HG02870 (cell line): ENCODE results near the gene FHOD3.
"Not testable (repeated sequence)": the region's sequence is repeated elsewhere in the genome, so short reads cannot be mapped to it uniquely, and the experiment has no call there.

Experiments used
- ATAC-seq: cut with Tn5 transposase; IDR thresholded peaks from one replicate; pipeline ENCODE4 v1.9.1; 2021; ENCODE audit warnings: mild to moderate bottlenecking, moderate library complexity; ENCODE audit not compliant: unreplicated experiment

FHOD3 gene

DNA sequence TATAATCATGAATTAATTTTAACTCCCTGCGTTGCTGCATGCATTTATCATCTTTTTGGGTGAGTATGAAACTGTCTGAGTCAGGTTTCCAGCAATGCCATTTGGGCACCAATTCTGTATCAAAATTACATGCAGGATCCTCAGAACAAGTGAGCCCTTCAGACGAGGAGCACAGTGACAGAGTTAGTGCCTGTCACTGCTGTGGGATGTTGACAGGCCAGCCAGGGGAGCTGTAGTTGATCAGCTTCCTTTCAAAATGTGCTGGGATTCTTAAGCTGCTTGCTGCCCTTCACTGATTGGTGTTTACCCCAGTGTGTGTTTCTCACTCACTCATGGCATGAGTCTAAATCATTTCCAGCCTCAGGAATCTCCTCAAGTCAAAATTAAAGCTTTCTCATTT, 422.1 kb downstream of the FHOD3 start:
- ATAC-seq = no peak

DNA sequence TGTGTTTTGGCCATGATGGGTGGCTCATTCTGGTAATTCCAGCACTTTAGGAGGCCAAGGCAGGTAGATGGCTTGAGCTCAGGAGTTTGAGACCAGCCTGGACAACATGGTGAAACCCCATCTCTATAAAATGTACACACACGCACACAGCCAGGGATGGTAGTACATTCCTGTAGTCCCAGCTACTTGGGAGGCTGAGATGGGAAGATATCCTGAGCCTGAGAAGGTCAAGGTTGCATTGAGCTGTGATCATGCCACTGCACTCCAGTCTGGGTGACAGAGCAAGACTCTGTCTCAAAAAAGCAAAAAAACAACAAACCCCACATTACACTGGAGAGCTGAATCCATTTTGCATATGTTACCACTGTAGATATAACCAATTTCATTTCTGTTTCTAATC, 423.8 kb downstream of the FHOD3 start:
- ATAC-seq = not testable (repeated sequence)

DNA sequence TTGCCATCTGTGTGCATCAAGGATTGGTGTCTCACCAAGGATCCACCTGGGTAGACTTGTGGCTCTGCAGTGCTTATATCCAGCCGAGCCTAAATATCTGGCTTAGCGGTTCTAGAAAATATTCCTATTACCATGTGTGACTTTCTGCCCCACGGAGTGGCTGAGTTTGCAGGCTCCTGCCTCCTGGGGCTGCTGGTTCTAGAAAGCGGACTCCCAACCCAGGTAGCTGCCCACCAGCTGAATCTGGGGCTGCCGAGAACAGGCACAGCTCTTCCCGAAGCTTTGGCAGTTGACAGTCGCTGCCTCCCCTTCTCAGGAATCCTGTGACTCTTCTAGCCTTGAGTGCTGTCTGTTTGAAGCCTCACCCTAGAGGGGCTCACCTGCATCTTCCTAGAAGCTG, 426.7 kb downstream of the FHOD3 start:
- no peak for ATAC-seq

DNA sequence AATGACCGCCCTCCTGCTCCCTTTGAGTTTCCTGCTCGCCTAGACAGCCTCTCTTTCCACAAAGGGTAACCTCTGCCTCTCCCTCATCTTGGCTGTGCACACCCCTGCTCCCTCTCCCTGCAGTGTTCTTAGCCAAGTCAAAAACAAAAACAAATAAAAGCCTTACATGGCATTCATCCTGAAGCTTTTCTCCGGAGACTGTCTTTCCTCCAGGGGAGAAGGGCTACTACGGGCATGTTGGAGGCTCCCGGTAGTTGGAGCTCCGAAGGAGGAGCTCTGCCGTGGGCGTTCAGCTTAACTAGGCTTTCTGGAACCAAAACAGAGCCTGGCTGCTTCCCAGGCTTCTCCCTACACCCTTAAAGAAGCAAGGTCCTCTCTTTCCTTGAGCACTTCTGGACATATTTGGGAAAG, 427.1 kb downstream of the FHOD3 start:
- no peak for ATAC-seq

DNA sequence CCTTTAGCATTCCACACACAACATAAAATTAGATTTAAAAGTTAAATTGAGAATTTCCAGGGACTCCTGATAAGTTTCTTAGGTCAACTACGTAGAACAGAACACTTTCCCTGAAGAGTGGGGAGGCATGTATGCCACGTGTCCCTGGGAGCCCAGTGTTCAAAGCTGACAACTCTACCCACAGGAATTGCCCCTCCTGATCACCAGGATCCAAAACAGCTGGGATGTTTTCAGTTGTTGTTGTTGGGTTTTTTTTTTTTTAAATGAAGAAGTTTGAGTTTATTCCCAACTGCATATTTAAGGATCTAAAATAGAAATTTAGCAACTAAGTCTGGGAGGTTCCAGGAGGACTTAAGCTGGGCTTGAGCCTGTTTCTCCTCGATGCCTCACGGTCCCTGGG, 430.8 kb downstream of the FHOD3 start:
- ATAC-seq = no peak

DNA sequence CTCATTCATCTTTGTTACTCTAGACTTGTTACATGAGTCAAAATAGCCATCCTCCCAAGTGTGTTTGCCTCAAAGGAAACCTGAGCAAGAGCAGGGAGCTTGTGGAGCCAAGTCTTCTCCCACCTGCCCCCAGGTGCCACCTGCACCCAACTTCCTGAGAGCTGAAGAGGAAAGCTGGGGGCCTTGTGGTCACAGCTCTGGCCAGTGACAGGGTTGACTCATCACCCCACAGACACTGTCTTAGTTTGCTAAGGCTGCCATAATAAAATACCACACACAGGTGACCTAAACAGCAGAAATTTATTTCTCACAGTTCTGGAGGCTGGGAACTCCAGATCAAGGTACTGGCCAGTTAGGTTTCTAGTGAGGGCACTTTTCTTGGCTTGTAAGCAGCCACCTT, 431.7 kb downstream of the FHOD3 start:
- ATAC-seq = no peak

DNA sequence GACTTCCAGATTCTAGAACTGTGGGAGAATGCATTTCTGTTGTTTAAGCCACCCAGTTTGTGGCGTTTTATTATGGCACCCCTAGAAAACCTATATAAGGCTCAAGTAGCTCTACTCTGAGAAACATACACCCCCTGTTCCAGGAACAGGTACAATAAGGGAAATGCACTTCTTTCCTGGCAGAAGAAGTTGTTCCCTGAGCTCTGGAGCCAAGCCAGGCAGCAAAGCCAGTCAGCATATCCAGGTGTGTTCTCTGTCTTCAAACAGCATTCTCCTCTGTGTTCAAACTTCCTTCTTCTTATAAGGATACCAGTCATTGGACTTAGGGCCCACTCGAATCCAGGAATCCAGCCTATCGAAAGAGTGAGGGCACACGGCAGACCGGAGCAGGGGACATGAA, 434.8 kb downstream of the FHOD3 start:
- no peak for ATAC-seq

DNA sequence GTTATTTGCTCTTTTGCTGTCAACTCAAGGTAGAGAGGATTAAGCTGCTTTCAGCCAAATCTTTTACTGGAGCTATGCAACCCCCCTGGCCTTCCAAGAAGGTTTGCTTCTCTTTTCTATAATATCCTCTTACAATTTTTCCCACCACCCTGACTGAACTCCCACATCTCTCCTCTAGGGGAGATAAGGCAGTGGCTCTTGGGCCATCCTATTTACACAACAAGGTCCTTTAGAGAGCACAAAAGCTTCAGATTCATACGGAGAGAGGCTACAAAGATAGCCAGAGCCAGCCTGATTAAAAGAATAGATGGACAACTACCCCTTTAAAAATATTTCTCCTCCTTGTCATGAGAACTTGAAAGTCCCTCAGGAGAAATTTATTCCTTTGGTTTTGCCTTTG, 435.6 kb downstream of the FHOD3 start:
- no peak for ATAC-seq

DNA sequence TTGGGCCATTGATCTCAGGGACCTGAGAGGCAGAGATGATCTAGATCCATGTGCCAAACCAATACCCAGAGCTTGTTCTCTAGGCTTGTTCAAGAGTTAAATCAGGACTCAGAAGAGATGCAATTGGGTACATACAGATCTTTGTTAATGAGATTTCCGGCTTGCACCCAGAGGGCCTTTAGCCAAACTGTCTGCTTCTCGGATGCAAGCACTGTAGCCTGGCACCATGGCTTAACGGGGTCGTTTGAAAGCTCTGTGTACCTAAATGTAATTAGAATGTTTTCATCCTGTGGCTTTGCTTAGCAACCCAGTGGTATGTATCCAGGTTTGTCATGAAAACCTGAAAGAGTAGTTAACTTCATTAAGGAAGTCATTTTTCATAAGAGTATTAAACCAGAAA, 437.1 kb downstream of the FHOD3 start:
- ATAC-seq = no peak

DNA sequence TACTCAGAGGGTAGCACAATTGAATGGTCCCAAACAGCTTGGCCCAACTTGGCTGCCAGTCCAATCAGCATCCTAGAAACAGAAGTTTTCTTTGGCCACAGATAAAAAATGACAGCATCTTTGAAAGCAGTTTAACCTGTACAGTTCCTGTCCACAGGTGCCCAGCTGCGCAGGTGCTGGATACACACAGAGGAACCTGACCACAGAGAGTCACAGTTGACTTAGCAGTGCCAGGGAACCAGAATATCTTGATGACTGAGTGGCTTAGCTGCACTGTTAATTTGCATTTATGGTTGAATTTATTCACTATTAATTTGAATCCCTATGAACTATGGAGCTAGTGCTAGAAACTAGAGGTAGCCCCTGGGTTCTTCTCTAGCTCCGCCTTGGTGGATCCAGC, 437.6 kb downstream of the FHOD3 start:
- no peak for ATAC-seq

DNA sequence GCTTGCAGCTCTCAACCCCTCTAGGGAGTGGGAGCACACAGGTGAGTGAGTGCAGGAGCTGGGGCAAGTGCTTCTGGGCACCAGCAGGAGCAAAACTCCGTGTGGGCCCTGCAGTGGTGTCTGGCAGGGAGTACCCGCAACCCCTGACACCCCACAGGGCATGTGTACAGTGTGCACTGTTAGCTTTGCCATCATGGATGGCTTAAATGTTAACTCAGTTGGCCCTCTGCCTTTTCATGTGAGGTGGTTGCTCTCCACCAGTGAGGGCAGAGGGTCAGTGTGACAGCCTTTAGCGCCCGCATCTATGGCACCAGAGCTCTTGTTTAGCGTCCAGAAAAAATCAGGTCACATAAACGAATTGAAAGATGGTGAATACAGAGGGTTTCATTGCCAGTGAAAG, 438.6 kb downstream of the FHOD3 start:
- no peak for ATAC-seq

DNA sequence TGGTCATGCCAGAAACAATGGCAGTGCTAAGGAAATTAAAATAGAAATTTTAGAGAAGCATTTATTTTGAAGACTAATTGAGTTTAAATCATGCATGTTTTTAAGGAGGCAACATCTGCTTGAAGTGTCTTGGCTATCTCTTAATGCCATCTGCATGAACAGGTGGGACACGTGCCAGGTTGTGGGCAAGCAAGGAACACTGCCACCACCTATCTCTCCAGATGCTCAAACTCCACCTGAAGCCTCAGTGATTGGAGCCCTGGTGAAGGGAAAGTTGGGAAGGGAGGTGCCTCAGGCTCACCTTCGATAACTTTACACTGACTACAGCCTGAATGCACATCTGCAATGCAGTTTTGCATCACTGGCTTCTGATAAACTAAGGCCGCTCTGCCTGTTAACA, 439.8 kb downstream of the FHOD3 start:
- no peak for ATAC-seq

DNA sequence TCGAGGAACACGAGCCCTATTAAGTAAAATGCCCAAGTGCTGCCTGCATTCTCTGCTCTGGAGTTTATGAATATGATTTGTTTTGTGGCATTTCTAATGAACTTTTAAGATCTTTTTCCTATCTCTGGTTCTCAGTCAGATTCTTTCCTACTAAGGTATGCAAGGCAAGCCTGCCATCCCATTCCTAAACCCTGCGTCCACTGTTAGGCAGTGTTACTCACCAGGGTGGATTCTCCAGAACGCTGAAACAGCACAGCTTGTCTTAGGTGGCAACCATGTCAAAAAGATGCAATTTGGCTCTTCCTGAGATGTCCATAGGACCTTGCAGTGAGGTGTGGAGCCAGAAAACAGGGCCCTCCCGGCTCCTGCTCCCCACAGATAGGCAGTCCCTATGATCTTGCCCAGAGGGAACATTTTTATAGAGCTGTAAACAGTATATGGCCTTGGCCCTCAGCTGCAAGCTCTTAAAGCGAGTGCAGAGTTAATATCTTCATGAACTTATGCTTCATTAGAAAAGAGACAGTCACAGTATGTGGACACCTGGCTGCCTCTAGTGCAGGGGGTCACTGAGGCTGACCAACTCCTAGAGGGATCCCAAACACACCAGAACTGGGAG, 446.9 kb downstream of the FHOD3 start:
- ATAC-seq = no peak

DNA sequence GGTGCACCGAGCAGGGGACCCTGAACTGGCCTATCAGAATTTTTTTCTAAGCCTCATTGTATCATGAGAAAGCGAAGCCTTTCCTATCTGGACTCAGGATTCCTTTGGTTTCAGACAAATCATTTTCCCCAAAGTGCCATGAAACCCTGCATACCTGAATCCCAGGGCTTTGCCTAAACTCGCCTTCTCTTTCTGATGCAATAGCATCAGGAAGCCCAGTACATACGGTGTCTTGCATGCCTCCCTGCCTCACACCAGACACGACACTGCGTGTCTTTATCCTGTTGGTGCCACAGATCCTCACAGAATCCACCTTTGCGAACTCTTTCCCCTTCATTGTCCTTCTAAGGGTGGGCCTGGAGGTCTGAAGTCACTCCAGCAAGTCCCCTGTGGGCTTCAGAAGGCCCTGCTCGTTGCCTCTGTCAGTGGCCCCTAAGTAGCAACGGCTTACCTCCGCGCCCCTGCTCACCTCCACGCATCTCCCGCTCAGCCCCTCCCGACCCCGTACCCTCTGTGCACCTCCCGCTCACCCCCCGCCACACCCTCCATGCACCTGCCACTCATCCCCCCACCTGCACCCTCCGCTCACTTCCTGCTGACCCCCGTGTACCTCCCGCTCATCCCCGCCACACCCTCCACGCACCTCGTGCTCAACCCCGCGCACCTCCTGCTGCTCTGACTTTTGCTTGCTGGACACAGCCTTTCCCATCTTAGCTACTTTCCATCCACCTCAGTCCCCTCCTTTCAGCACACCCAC, 447.9 kb downstream of the FHOD3 start:
- no peak for ATAC-seq

DNA sequence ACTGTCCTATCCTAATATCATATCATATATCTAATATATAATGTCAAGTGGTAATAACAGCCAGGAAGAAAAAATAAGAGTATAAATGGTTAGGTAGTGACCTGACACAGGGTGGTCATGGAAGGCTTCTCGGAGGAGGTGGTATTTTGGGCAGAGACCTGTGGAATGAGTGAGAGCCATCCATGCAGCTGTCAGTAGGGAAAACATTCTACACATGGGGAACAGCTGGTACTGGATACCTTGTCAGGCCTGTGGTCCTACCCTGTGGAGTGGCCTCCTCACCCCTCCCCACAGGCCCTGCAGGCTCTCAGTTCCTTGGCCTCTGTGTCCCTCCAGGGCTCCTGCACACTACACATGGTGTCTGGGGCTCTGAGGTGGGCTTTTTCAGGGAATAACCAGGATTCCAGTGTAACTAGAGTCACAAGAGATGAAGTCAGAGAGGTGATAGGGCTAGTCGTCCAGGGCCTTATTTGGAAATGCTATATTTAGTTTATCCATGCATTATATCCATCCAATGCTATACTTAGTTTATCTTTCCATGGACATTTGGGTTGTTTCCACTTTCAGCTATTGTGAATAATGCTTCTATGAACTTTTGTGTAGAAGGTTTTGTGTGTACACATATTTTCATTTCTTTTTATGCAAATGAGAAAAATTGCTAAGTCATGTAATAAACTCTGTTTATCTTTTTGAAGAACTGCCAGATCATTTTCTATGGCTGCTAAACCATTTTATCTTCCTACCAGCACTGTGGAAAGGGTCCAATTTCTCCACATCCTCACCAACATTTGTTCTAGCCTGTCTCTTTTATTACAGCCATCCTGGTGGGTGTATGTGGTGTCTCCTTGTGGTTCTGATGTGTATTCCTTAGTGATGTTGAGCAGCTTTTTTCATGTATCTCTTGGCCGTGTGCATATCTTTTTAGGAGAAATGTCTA, 455.7 kb downstream of the FHOD3 start:
- no peak for ATAC-seq

DNA sequence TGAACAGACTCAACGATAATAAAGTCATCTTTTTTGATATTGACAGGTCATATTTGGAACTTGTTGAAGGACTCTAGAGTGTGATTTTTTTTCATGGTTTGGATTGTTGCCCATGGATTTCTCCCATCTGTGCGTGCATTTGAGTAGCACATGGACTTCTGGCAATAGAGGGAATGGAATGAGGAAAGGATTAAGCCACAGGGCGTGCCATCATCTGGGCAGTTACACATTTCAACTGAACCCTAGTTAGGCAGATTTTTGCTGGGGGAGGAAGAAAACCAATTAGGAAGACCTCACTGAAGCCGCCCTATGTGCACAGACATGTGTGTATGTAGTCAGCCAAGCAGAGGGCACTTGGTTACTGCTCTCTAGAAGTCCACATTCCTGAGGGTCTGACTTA, 458.7 kb downstream of the FHOD3 start:
- no peak for ATAC-seq

DNA sequence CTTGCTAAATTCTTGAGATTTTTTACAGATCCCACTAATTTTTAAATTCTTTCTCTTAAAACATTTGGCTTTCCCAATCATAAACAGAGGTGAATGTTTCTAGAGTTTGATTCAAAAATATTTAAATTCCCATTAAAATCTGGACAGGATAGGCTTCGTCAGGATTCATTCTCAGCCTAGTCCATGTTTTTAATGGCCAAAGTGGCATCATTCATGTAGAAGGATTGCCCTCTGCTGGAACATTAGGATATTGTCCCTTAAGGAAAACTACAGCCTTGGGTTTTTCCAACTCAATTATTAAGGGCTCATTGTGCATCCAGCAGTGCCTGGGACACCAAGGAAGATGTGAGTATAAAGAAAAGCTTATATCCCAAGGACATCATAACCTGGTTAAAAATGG, 459.6 kb downstream of the FHOD3 start:
- no peak for ATAC-seq

DNA sequence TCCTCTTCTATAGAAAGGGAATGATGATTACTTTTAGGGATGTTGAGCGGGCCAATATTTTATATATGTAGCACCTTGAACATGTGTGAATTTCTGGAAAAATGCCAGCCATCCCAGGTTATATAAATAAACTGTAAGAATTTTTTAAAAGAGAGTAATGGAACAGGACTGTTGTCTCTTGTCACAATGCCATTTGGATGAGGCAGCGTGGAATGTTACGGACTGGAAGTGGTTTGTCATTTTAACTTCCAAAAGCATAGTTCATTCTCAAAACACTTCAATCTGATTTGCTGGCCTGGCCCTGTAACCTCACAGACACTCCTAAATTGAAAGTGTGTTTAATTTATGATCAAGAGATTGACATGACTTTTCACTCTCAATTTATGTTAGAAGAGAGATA, 460.5 kb downstream of the FHOD3 start:
- ATAC-seq = no peak

DNA sequence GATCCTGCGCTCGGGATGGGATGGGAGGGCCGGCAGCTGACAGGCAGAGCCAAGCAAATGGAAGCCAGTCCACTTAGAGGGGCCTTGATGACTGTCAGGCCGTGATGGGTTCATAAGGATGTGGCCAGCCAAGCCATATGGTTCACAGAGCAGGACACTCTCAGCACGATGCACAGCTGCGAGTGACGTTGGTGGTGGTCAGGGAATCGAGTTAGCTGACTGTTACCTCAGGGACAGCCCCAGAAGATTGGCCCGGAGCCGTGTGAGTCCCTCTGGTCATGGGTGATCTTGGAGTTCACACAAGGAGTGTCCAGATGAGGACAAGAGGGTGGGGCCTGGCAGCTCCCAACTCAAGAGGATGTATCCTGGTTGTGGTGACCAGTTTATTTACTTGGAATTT, 461.1 kb downstream of the FHOD3 start:
- no peak for ATAC-seq

DNA sequence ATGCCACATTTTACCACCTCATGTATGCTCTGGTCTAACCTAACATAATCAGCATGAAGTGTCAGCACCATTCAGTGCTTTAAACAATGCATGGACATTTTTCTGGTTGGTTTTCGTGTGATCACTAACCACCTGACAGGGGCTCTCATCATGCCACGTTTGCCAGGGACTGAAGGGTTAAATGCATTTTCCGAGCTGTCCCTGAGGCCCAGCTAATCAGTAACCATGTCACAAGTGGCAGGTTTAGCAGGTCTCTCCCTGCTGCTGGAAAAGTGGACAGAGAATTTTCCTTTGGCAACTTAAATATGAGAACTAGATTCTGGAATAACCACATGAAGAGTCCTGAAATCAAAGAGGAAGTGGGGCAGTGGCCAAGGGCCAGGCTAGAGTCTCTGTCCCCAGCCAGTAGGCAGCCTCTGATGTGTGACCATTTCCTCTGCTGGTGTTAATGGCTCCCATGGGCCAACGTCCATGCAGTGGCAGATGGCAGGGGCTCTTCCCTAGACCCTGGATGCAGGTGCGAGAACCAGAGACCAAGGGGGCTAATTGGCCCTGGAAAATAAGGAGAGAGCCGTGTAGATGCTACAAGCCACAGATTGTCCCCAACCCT, 461.8 kb downstream of the FHOD3 start:
- no peak for ATAC-seq

DNA sequence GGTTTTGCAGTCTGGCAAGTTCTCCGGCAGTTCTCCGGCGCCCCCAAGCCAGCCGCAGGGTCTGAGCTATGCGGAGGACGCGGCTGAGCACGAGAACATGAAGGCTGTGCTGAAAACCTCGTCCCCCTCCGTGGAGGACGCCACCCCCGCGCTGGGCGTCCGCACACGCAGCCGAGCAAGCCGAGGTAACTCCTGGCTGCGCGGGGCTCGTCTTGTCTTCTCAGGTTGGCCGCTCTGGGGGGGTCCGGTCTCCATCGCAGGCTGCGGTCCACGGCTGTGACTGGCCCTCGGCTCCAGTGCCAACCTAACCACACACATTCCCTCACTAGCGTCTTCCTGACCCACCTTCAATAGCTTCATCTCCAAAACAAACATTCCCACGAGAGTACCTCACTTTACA, 463.1 kb downstream of the FHOD3 start:
- ATAC-seq = no peak
